Liver (tissue), 9 donors: ENCODE results near the gene PARD3B. TPM values are rescaled to one million over a fixed set of nuclear protein-coding genes. Genes with fewer than 3 reads are reported as not detected.

Experiments used
- DNase-seq: peaks from one replicate; pipeline ENCODE4 v3.0.0-alpha.2; 2017; ENCODE audit warnings: low spot score
- H3K27ac ChIP-seq, 2 donors: one replicate each; pipeline ENCODE4 v1.7.0; 2013; ENCODE audit warnings: inconsistent platforms in 2 of 2, low read length in 2 of 2, control low read depth in 1 of 2, low read depth in 1 of 2, mild to moderate bottlenecking in 1 of 2
- H3K27me3 ChIP-seq, 4 donors: one replicate each; pipeline versions ENCODE4 v1.6.1 to v1.7.0; 2013; ENCODE audit warnings: low read length in 3 of 4, inconsistent platforms in 1 of 4, mild to moderate bottlenecking in 1 of 4, moderate library complexity in 1 of 4; ENCODE audit not compliant: control insufficient read depth in 4 of 4, insufficient read depth in 4 of 4
- H3K36me3 ChIP-seq, 4 donors: one replicate each; pipeline versions ENCODE4 v1.6.1 to v1.7.0; 2013; ENCODE audit warnings: low read length in 3 of 4, mild to moderate bottlenecking in 3 of 4, low read depth in 1 of 4, moderate library complexity in 1 of 4; ENCODE audit not compliant: control insufficient read depth in 4 of 4, insufficient read depth in 3 of 4
- H3K4me1 ChIP-seq, 4 donors: one replicate each; pipeline versions ENCODE4 v1.6.1 to v1.7.0; 2013; ENCODE audit warnings: low read length in 3 of 4, mild to moderate bottlenecking in 3 of 4, moderate library complexity in 1 of 4; ENCODE audit not compliant: control insufficient read depth in 4 of 4, insufficient read depth in 4 of 4
- H3K4me3 ChIP-seq, 3 donors: one replicate each; pipeline versions ENCODE4 v1.6.1 to v1.7.0; 2013; ENCODE audit warnings: low read length in 3 of 3, control low read depth in 1 of 3, low read depth in 1 of 3, mild to moderate bottlenecking in 1 of 3
- H3K9ac ChIP-seq, 2 donors: one replicate each; pipeline ENCODE4 v1.7.0; 2013; ENCODE audit warnings: low read length in 2 of 2, mild to moderate bottlenecking in 2 of 2, moderate library complexity in 2 of 2, control low read depth in 1 of 2, low read depth in 1 of 2
- H3K9me3 ChIP-seq, 4 donors: one replicate each; pipeline versions ENCODE4 v1.6.1 to v1.7.0; 2013; ENCODE audit warnings: low read length in 3 of 4; ENCODE audit not compliant: control insufficient read depth in 4 of 4
- ATF3 ChIP-seq: IDR thresholded peaks from 2 replicates; pipeline ENCODE4 v1.6.1; 2016; ENCODE audit warnings: antibody characterized with exemption
- CTCF ChIP-seq: fragments of 150-350 bp; IDR thresholded peaks from 2 replicates; pipeline ENCODE4 v1.5.1; 2017; ENCODE audit warnings: improper control_type of control experiment, low read depth, low read length; ENCODE audit not compliant: missing input control
- EGR1 ChIP-seq, 2 donors: IDR thresholded peaks; 2 replicates each; pipeline ENCODE4 v1.6.1; 2016 to 2018; ENCODE audit warnings: antibody characterized with exemption in 2 of 2, low read depth in 2 of 2
- FOXA1 ChIP-seq: IDR thresholded peaks from 2 replicates; pipeline ENCODE4 v1.6.1; 2016; ENCODE audit warnings: antibody characterized with exemption
- FOXA2 ChIP-seq: IDR thresholded peaks from 2 replicates; pipeline ENCODE4 v1.6.1; 2016; ENCODE audit warnings: antibody characterized with exemption
- GABPA ChIP-seq, 2 donors: IDR thresholded peaks in 1 of 2; conservative IDR thresholded peaks in 1 of 2; 2 replicates each; pipeline ENCODE4 v1.6.1; 2016; ENCODE audit warnings: antibody characterized with exemption in 2 of 2, mild to moderate bottlenecking in 1 of 2, moderate library complexity in 1 of 2
- HNF4A ChIP-seq, 2 donors: conservative IDR thresholded peaks; 2 replicates each; pipeline ENCODE4 v1.6.1; 2016; ENCODE audit warnings: antibody characterized with exemption in 2 of 2, mild to moderate bottlenecking in 2 of 2
- HNF4G ChIP-seq: IDR thresholded peaks from 2 replicates; pipeline ENCODE4 v1.6.1; 2016; ENCODE audit warnings: antibody characterized with exemption
- JUND ChIP-seq, 2 donors: IDR thresholded peaks; 2 replicates each; pipeline ENCODE4 v1.6.1; 2016; ENCODE audit warnings: antibody characterized with exemption in 2 of 2
- NR2F2 ChIP-seq: IDR thresholded peaks from 2 replicates; pipeline ENCODE4 v1.6.1; 2016; ENCODE audit warnings: antibody characterized with exemption
- RAD21 ChIP-seq, 2 donors: IDR thresholded peaks; 2 replicates each; pipeline ENCODE4 v1.6.1; 2016; ENCODE audit warnings: antibody characterized with exemption in 2 of 2, mild to moderate bottlenecking in 2 of 2
- REST ChIP-seq: IDR thresholded peaks from 2 replicates; pipeline ENCODE4 v1.6.1; 2016; ENCODE audit warnings: antibody characterized with exemption, mild to moderate bottlenecking
- RXRA ChIP-seq, 2 donors: IDR thresholded peaks; 2 replicates each; pipeline ENCODE4 v1.6.1; 2017 to 2018; ENCODE audit warnings: antibody characterized with exemption in 2 of 2, mild to moderate bottlenecking in 1 of 2
- SP1 ChIP-seq: IDR thresholded peaks from 2 replicates; pipeline ENCODE4 v1.6.1; 2018; ENCODE audit warnings: antibody characterized with exemption, mild to moderate bottlenecking
- TAF1 ChIP-seq: conservative IDR thresholded peaks from 2 replicates; pipeline ENCODE4 v1.6.1; 2016; ENCODE audit warnings: antibody characterized with exemption, mild to moderate bottlenecking
- YY1 ChIP-seq: IDR thresholded peaks from 2 replicates; pipeline ENCODE4 v1.6.1; 2016; ENCODE audit warnings: antibody characterized with exemption, mild to moderate bottlenecking
- WGBS: extraction: QIAGEN DNeasy Blood & Tissue Kit; methylation state at CpG from one replicate; pipeline ENCODE4 v1.1.7; 2013; 5-methylcytosine and 5-hydroxymethylcytosine counted together
- polyA plus RNA-seq, 2 donors: library from polyadenylated mRNA; stranded (reverse) in 1 of 2; unstranded in 1 of 2; fragments of 200-250 nt in 1 of 2; fragments of >200 nt in 1 of 2; fragmentation: Nextera tagmentation in 1 of 2; extraction: Ambion mirVana in 1 of 2; gene quantifications; one replicate each; pipeline versions ENCODE4 v1.2.1 to v1.2.3, GENCODE V29; 2013 to 2015
- total RNA-seq, 2 donors: library from RNA; depleted of rRNA; stranded (reverse); fragments of >200 nt; gene quantifications; one replicate each; pipeline ENCODE4 v1.2.3, GENCODE V29; 2014
- TF ChIP-seq, protein P1 (sequence below): IDR thresholded peaks from 2 replicates; pipeline ENCODE4 v1.6.1; 2016; ENCODE audit warnings: antibody characterized with exemption
- TF ChIP-seq, protein P2 (sequence below): IDR thresholded peaks from 2 replicates; pipeline ENCODE4 v1.6.1; 2016; ENCODE audit warnings: antibody characterized with exemption
- donor health status: healthy.
- donor health status: healthy.
- donor health status: healthy.
- donor health status: healthy.
- donor health status: healthy.

The PARD3B gene
- total and polyA plus RNA-seq, 4 donors: 1.1 to 10.3 (median 3.7) TPM

- H3K4me1 ChIP-seq: peaks cover 0 to 1% (median 0%) of the 10 kb centered on the region in 4 donors
- 71% methylated on average over 4 of the region's 4 CpGs for WGBS
- no peak overlapping the region for H3K4me3 ChIP-seq
- DNase-seq: no peak
- no peaks in the 10 kb centered on the region for H3K9me3 ChIP-seq
- H3K27ac ChIP-seq: no peak overlapping the region
- H3K27me3 ChIP-seq: no peaks in the 10 kb centered on the region
- H3K36me3 ChIP-seq: no peaks in the 10 kb centered on the region
- H3K9ac ChIP-seq: no peak overlapping the region
- TF ChIP-seq RXRA (IDR thresholded peaks at IDR 0.05) (no peak), NR2F2 (no peak), CTCF (no peak), RAD21 (IDR thresholded peaks at IDR 0.05) (no peak), GABPA (IDR thresholded peaks at IDR 0.05 in 1 of 2, conservative IDR thresholded peaks at IDR 0.05 in 1 of 2) (no peak), REST (no peak), HNF4A (conservative IDR thresholded peaks at IDR 0.05) (no peak), HNF4G (no peak), YY1 (no peak), SP1 (no peak), FOXA2 (no peak), TAF1 (no peak), JUND (IDR thresholded peaks at IDR 0.05) (no peak), FOXA1 (no peak), EGR1 (IDR thresholded peaks at IDR 0.05; ENCODE audit: low read depth in 2 of 2) (no peak), ATF3 (no peak)
- TF ChIP-seq, protein P1, sequence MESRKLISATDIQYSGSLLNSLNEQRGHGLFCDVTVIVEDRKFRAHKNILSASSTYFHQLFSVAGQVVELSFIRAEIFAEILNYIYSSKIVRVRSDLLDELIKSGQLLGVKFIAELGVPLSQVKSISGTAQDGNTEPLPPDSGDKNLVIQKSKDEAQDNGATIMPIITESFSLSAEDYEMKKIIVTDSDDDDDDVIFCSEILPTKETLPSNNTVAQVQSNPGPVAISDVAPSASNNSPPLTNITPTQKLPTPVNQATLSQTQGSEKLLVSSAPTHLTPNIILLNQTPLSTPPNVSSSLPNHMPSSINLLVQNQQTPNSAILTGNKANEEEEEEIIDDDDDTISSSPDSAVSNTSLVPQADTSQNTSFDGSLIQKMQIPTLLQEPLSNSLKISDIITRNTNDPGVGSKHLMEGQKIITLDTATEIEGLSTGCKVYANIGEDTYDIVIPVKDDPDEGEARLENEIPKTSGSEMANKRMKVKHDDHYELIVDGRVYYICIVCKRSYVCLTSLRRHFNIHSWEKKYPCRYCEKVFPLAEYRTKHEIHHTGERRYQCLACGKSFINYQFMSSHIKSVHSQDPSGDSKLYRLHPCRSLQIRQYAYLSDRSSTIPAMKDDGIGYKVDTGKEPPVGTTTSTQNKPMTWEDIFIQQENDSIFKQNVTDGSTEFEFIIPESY: no peak
- TF ChIP-seq, protein P2, sequence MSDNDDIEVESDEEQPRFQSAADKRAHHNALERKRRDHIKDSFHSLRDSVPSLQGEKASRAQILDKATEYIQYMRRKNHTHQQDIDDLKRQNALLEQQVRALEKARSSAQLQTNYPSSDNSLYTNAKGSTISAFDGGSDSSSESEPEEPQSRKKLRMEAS: no peak
Observed at GRCh38 chr2:204705243-204705932, 160.1 kb downstream of the PARD3B start.
